ENCODE measurements around the gene LBX1.
"Not testable (repeated sequence)": the region's sequence is repeated elsewhere in the genome, so short reads cannot be mapped to it uniquely, and the experiment has no call there.

DNA sequence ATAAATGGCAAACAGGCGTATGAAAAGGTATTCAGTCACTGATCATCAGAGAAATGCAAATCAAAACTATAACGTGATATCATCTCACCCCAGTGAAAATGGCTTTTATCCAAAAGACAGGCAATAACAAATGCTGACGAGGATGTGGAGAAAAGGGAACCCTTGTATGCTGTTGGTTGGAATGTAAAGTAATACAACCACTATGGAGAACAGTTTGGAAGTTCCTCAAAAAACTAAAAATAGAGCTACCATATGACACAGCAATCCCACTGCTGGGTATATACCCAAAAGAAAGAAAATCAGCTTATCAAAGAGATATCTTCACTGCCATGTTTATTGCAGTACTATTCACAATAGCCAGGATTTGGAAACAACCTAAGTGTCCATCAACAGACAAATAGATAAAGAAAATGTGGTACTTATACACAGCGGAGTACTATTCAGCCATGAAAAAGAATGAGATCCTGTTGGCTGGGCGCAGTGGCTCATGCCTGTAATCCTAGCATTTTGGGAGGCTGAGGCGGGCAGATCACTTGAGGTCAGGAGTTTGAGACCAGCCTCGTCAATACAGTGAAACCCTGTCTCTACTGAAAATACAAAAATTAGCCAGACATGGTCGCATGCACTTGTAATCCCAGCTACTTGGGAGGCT lies 30.8 kb downstream of the LBX1 start:
- TF ChIP-seq EZH2 (IDR thresholded peaks at IDR 0.05; ENCODE audit: insufficient read depth, poor library complexity, severe bottlenecking); EZH2phosphoT487 (IDR thresholded peaks at IDR 0.05; ENCODE audit: insufficient read depth, low read depth): not testable (repeated sequence)
